HG02642 (cell line): Measurements from ENCODE around the gene TFPI2.
A peak's percentile ranks its signal among the peaks of the same experiment; 100 is the strongest.

Experiments
- ATAC-seq: cut with Tn5 transposase; IDR thresholded peaks from one replicate; pipeline ENCODE4 v1.9.1; 2021; ENCODE audit warnings: mild to moderate bottlenecking; ENCODE audit not compliant: unreplicated experiment, poor library complexity

The TFPI2 gene

DNA sequence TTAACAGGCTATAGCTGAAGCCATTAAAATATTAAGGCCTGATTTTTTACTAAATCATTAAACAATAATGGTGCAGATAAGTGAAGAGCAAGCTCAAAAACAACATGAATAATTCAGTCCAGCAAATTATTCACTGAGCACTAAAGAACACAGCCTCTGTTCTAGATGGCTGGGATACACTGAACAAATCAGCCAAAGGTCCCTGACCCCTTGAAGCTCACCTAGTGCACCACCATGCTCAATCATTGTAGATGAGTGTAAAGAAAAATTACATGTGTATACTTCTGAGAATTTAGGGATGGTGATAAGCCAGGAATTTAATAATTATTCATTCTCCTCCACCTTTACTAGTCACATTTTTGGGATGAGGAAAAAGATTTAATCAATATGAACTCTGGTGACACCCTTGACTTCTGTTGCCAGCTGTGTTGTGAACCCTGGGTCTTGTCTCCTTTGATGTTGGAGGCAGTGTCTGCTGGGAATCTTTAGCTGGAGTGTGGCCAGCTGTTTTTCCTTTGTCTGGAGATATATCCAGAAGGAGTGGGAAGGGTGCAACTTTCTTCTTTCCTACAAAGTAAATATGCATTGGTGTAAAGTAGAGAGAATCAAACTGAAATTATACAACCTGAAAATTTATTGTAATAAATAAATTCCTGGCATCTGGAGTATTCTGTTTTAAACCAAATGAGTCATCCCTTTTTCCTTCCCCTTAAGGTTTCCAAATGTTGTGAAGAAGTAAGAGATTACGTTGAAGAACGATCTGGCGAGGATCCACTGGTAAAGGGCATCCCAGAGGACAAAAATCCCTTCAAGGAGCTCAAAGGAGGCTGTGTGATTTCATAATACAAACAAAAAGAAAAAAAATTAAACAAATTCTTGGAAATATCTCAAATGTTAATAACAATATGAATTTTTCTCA, 19.8 kb upstream of the TFPI2 start:
- ATAC-seq: no peak

DNA sequence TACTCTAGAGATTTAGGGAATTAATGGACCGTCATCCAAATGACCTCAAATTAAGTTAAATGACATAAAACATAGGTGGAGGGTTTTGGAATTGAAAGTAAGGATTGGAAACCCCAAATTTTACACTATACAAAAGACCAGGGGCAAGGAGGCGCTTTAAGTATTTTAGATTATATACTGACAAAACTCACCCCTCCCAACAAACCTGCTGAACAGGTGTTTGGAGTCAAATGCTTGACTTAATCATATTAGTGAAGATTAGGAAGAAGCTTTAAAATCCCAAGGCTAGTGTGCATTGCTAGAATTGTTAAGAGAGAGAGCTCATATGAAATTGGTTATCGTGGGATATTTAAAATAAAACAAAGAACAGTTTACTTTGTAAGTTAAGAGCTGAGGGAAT, 15.7 kb upstream of the TFPI2 start, which contains the start of gene GNGT1:
Gene GNGT1, plus strand, starts transcription at position 301 of the 400 bp plus-strand sequence. CDS start 180 bp downstream, outside the sequence.
- ATAC-seq: no peak

DNA sequence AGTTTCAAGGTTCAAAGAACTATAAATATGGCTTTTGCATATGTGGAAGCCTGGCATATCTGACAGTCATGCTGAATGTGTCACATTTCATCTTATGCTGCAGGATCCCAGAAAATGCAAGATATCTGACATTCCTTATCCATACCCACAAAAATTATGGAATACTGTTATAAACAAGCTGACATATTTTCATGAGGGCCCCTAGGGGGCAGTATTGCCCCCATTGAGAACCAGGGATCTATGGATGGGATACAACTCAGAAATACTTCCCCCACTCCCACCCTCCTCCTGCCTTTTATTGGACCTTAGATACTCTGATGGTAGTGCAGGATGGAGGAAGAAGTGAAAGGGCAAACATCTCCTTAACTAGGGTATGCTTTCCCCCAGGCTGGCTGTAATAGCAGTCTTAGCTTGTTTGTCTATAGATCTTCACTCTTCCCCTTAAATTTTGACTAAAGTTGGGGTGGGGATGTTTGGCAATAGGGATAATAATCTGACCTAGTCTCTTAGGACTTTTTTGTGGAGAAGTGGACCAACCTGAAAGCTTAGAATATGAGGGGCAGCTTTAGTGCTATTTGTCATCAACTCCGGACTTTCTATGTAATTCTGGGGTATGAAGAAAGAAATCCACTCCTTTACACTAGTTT, 12.3 kb upstream of the TFPI2 start:
- ATAC-seq: no peak

DNA sequence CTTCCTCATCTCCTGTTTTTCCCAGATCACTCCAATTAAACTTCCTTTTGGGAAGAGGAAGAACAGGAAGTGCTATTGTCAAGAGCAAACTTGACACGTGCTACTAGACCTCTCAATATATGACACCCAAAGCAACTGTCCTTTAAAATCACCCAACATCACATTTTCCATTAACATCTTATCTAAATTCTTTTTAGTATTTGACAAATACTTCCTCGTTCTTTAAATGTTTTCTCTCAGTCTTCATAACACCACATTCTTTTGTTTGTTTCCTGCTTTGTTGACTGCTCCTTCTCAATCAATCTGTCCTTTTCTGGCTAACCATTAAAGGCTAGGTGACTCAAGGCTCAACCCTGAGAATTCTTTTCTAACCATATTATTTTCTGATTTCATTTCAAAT, 7.1 kb upstream of the TFPI2 start:
- no peak for ATAC-seq

DNA sequence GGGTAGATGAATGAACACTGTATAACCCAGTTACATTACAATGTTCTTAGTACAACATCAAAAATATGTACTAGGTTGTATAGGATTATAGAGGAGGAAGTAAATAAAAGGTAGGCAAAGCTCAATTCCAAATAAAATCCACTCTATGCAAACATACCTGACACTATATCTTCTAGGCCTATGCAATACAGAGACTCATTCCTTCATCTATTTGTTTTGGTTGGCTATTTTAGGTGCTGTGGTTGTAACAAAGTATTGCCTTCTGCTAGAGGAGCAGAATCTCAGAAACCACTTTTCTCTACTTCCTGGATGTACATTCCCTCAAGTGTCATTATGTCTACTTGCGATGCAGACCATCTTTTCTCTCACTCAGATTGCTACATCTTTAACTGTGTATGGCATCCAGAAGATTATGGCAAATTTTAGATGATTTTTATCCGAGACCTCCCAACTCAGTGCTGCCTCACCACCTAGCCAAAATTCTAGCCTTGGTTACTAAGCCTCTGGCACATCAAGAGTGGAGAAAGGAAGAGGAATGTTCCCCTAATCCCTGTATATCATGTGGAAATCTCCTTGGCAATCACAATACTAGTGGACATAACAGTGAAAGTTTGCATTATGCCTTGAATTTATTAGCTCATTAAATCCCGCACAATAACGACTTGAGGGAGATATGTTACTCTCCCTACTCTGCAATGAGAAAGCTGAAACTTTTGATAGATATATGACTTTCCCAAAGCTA, 5.5 kb upstream of the TFPI2 start:
- no peak for ATAC-seq

DNA sequence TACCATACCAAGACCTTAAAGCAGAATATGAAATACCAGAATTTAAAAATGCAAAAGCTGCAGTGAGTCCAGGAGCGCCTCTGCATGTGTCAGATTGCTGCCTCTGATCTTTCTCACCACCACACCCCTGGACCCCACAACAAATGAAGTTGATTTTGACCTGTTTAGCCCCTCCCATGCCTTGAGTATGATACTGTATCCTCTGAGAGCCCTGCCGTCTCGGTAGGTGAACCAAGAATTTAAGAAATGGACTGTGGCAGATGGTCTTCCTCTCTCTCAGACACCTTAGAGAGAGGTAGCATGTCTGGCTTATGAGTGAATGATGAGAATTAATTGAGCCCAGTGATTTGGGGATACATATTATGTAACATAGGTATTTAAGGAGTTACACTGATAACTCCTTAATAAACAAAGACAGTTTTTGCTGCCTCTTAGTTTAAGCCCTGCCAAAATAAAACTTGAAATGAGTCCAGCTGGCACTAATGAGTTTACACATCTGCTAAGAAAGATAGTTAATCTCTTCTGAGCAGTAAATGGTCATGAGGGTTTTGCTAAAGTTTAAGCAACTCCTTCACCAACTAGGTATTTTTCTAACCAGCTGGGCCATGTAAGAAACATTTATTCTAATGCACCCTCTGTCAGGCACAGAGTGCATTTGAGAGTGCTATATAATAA, 4.5 kb upstream of the TFPI2 start:
- ATAC-seq: no peak

DNA sequence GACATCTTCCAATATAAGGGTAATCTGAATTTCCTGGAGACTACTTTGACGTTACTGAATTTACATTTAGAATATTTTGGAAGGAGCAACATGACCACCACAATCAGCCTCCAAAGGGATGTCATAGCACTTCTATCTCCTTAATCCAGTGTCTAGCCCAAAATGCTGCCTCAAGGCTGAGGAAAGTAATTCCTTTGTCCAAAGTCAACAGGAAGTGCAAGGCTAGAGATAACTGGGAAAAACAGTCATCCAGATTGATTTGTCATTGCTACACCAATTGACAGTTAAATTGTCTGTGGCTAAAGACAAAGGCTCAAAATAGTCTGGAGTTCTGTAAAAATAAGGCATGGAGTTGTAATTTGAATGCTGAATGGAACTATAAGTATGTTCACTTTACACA, 3.9 kb upstream of the TFPI2 start:
- ATAC-seq: no peak

DNA sequence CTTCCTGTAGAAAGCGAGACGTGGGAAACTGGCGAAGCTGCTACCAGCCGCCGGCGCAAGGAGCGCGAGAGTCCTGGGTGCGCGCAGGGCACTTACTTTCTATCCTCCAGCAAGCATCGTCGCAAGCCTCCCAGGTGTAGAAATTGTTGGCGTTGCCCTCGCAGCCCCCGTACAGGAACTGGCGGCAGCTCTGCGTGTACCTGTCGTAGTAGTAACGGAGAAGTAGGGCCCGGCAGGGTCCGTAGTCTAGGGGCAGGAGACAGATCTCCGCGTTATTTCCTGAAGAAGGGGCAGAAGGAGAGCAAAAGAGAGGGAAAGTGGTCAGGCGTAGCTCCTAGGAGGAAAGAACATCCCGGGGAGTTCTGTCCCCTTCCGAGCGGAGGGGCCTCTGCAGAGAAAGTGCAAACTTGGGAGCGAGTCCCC, 501 bp downstream of the TFPI2 start:
- peak; percentile 54 for ATAC-seq

DNA sequence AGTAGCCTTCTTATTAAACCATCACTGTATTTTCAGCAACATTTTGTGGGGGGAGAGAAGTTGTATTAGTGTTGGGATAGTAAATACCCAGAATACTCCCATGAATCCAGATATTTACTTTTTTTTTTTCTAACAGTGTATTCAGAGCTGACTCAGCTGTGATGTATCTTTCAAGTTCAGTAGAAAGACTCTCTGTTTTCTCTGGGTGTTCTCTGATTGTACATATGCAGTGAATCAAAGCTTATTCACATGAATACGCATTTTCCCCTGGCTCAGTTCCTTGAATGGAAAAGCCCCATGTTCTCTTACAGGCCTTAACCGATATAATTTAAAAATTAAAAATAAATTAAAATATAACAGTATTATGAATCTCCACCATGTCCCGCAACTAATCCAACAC, 1.3 kb downstream of the TFPI2 start:
- ATAC-seq: no peak

DNA sequence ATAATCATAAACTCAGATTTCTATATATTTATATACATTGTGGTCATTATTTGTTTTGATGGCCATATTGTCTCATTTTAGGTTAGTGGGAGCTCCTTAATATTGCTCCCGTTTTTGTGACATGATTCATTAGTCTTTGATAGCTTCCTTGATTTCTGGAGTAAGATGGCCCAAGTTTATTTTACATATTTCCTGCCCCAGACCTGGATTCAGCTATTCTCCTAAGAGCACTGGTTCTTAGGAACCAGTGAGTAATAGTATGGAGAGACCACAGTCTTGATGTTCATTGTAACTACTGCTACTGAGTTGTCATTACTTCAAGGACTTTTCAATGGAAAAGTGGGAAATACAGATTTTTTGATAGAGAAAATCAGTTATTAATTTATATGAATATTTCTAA, 6.0 kb downstream of the TFPI2 start:
- no peak for ATAC-seq

DNA sequence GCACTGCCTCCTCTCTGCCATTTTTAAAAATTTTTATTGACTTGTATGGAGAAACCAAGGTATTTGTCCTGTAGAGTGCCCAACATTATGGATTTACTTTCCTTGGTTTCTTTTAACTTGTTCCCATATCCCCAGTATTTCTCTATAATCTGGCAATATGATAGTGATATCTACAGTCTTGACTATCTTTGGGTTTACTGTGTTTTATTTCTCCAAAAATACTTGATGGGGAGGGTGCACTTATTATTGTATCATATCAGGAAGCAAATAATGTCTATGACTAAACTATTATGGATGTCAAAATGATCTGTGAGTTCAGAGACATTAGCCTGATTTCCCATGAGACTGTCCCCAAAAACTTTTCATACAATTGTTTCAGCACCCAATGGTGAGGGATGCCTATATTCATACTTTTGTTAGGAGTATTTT, 6.6 kb downstream of the TFPI2 start:
- ATAC-seq: no peak

DNA sequence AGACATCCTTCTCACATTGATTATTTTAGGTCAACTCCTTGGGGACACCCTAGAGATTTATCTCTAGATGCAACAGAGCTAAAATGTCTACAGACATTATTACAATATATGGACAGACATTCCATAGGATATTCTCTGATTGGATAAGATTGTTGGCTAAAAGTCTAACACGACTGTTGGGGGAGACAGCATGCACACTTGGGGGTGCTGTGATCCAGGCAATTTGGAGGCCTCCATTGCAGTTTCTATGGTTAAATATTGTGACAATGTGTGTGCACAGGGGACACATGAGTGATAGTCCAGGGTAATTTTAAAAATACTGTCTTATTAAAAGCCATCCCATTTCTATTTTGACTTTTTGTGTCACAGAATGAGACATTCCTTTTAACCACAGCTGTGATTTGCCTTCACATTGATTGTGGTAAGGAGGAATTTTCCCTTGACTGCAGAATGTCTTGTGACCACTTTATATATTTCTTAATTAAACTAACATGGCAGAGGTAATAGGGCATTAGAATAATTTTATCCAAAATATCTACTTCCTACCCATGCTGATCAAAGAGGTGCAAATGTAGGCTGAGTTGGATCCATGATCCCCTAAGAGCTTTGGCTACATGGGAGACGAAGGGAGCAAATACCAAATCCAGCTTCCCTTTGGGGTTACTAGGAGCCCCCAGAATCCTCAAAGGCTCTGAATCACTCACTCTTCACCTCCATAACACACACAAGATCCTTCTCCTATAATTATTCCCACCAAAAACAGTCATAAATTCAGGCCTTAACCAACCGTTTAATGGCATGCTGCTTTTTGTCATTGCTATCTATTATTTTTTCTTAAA, 7.3 kb downstream of the TFPI2 start:
- ATAC-seq: no peak

DNA sequence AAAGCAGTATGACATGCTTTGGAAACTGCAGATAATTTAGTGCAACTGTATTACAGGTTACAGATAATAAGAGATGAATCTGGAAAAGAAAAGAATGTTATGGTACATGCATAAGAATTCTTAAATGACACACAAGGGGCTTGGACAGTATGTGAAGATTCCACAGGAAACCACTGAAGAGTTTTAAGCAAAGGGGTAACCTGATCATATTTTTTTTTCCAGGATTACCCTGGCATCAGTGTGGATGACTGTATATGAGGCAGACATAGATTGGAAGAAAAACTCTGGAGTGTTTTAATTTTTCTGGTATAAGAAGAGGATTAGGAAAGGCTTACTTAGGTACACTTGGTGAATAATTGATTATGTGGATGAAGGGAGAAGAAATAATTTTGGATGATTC, 8.1 kb downstream of the TFPI2 start:
- ATAC-seq: no peak

DNA sequence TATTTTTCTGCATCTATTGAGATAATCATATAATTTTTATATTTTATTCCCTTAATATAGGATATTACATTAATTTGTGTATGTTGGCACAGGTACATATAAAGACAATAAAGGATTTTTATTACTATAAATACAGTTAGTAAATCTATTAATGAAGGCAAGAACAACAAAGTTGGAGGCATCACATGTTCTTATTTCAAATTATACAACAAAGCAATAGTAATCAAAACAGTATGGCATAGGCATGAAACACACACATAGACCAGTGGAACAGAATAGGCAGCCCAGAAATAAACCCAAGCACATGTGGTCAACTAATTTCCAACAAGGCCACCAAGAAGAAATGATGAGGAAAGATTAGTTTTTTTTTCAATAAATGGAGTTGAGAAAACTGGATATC, 11.2 kb downstream of the TFPI2 start:
- ATAC-seq: no peak

DNA sequence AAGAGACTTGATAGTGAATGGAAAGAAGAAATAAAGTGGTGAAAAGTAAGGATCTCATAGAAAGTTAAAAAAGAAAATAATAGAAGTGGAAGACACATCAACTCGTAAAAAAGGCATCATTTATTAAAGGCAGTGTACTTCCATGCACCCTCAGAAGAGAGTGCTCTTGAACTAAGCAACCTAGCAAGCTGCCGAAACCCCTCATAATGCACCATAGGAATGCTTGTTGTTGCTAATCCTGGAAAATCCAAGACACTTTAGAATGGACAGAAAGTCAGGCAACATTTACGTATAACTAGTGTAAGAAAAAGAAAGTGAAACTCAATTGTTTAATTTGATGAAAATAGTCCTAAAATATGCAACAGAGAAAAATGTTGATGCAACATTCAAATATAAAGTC, 12.8 kb downstream of the TFPI2 start:
- no peak for ATAC-seq

DNA sequence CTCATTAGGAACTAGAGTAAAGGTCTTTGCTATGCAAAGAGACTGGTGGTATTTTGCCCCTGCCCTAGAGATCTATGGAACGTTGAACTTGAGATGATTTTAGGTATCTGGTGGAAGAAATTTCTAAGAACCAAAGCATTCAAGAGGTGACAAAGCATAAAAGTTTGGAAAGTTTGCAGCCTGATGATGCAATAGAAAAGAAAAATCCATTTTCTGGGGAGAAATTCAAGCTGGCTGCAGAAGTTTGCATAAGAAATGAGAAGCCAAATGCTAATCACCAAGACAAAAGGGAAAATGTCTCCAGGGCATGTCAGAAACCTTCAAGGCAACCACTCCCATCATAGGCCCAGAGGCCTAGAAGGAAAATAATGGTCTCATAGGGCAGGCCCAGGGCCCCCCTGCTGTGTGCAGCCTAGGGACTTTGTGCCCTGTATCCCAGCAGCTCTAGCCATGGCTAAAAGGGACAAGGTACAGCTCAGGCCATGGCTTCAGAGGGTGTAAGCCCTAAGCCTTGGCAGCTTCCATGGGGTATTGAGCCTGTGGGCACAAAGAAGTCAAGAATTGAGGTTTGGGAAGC, 16.5 kb downstream of the TFPI2 start:
- ATAC-seq: no peak

DNA sequence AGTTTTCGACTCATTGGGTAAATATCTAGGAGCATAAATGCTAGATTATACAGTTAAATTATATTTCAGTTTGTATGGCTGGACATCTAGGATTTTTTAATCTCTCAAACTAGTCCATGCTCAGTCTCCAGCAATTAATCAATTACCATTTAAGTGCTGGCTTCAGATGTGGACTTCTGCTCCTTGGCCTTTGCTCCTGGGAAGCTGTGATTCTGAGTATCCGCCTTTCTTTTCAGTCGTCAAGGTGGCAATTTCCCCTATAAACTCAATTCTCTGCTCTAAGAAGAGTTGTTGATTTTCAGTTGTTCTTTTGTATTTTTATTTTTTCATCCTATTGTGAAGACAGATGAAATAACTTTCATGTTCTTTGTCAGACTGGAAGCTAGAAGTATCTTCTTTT, 23.7 kb downstream of the TFPI2 start:
- ATAC-seq: no peak

DNA sequence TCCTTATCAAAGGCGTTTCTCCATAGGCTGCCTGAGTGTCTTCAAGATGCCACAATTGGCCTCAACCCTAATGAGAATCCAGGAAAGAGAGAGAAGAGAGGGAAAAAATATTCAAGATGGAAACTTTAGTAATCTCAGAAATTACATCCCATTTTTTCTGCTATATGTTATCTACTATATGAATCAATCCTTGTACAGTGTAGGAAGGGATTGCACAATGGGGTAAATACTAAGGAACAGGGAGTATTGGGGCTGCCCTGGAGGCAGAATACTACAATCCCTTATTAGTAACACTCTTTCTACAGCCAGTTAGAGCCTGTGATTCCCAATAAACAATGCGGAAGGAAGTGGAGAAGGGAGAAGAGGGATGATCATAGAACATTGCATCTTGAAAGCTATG, 27.9 kb downstream of the TFPI2 start:
- ATAC-seq: no peak

DNA sequence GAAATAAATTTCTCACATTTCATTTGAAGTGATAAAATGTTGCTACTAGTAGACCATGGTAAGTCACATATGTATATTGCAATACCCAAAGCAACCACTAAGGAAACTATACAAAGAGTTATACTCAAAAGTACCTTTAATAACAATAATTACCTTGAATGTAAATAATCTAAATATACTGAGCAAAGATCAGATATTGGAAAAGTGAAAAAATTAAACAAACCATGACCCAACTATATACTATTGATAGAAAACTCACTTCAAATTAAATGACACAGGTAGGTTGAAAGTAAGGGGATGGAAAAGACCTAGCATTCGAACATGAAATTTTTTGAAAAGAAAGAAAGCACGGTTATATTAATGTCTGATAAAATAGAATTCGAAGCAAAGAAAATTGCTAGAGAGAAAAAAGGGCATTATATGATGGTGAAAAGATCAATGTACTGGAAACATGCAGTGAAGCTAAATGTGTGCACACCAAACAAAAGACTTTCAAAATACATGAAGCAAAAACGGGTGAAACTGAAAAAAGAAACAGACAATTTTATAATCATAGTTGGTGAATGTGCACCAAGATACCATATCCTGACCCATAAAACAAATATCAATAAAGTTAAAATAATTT, 29.1 kb downstream of the TFPI2 start:
- ATAC-seq: no peak
